Loucy (cell line): ENCODE data around the gene RAB39A.

ENCODE experiments used
- H2AFZ ChIP-seq: fragments of 200-600 bp; sonication (generic); 2 replicates; pipeline ENCODE4 v1.6.0; 2016; ENCODE audit warnings: antibody characterized with exemption, mild to moderate bottlenecking, low read length, moderate library complexity
- H3F3A ChIP-seq: fragments of 200-600 bp; 2 replicates; pipeline ENCODE4 v1.6.0; 2016; ENCODE audit warnings: antibody characterized with exemption, low read depth, mild to moderate bottlenecking
- H3K27me3 ChIP-seq: fragments of 200-600 bp; sonication (generic); 2 replicates; pipeline ENCODE4 v1.6.1; 2014; ENCODE audit warnings: low read length, mild to moderate bottlenecking; ENCODE audit not compliant: insufficient read depth, poor library complexity, severe bottlenecking
- H3K36me3 ChIP-seq: fragments of 200-600 bp; sonication (generic); 2 replicates; pipeline ENCODE4 v1.6.1; 2016; ENCODE audit warnings: low read length; ENCODE audit not compliant: insufficient read depth
- H3K4me1 ChIP-seq: fragments of 200-600 bp; sonication (generic); 2 replicates; pipeline ENCODE4 v1.5.1; 2014; ENCODE audit warnings: low read length, mild to moderate bottlenecking; ENCODE audit not compliant: insufficient read depth, poor library complexity, severe bottlenecking
- H3K4me2 ChIP-seq: fragments of 200-600 bp; sonication (generic); 2 replicates; pipeline ENCODE4 v1.6.0; 2014; ENCODE audit warnings: antibody characterized with exemption, low read length, low read depth, mild to moderate bottlenecking; ENCODE audit not compliant: poor library complexity, severe bottlenecking
- H3K4me3 ChIP-seq: fragments of 200-600 bp; sonication (generic); 2 replicates; pipeline ENCODE4 v1.5.1; 2014; ENCODE audit warnings: low read length, mild to moderate bottlenecking, mixed read lengths; ENCODE audit not compliant: poor library complexity, severe bottlenecking
- H3K79me2 ChIP-seq: fragments of 200-600 bp; sonication (generic); 2 replicates; pipeline ENCODE4 v1.6.1; 2014; ENCODE audit warnings: low read length; ENCODE audit not compliant: insufficient read depth
- H3K9ac ChIP-seq: fragments of 200-600 bp; sonication (generic); 2 replicates; pipeline ENCODE4 v1.6.0; 2014; ENCODE audit warnings: mild to moderate bottlenecking, low read depth, low read length, moderate library complexity; ENCODE audit not compliant: poor library complexity, severe bottlenecking
- H3K9me2 ChIP-seq: fragments of 200-600 bp; sonication (generic); replicated peaks from 2 replicates; pipeline ENCODE4 v1.6.1; 2016; ENCODE audit warnings: low read depth, low read length, mixed read lengths
- H3K9me3 ChIP-seq: fragments of 200-600 bp; sonication (generic); 2 replicates; pipeline ENCODE4 v1.6.1; 2014; ENCODE audit warnings: mild to moderate bottlenecking, antibody characterized with exemption, low read length, low read depth; ENCODE audit not compliant: insufficient read depth
- H4K20me1 ChIP-seq: fragments of 200-600 bp; sonication (generic); 2 replicates; pipeline ENCODE4 v1.6.0; 2014; ENCODE audit warnings: antibody characterized with exemption, low read length, mild to moderate bottlenecking; ENCODE audit not compliant: insufficient read depth, poor library complexity, severe bottlenecking
- EZH2phosphoT487 ChIP-seq: fragments of 200-600 bp; IDR thresholded peaks from 2 replicates; pipeline ENCODE4 v1.6.1; 2018; ENCODE audit warnings: antibody characterized with exemption, mild to moderate bottlenecking, moderate library complexity, borderline replicate concordance
- TF ChIP-seq, protein P1 (sequence below): fragments of 200-600 bp; sonication (generic); conservative IDR thresholded peaks from 2 replicates; pipeline ENCODE4 v1.5.1; 2014; ENCODE audit warnings: mild to moderate bottlenecking, antibody characterized with exemption, low read length

The RAB39A gene

GRCh38 chr11:108003623-108004022, 75.4 kb downstream of the RAB39A start:
- no peak overlapping the region for H3K4me2 ChIP-seq
- no peaks in the 10 kb centered on the region for H3F3A ChIP-seq
- H3K4me3 ChIP-seq, result no peak overlapping the region
- no peaks in the 10 kb centered on the region for H3K27me3 ChIP-seq
- no peak overlapping the region for H2AFZ ChIP-seq
- H3K36me3 ChIP-seq, result no peaks in the 10 kb centered on the region
- no peaks in the 10 kb centered on the region for H4K20me1 ChIP-seq
- H3K79me2 ChIP-seq, result no peaks in the 10 kb centered on the region
- no peaks in the 10 kb centered on the region for H3K9me2 ChIP-seq
- TF ChIP-seq, protein P1, sequence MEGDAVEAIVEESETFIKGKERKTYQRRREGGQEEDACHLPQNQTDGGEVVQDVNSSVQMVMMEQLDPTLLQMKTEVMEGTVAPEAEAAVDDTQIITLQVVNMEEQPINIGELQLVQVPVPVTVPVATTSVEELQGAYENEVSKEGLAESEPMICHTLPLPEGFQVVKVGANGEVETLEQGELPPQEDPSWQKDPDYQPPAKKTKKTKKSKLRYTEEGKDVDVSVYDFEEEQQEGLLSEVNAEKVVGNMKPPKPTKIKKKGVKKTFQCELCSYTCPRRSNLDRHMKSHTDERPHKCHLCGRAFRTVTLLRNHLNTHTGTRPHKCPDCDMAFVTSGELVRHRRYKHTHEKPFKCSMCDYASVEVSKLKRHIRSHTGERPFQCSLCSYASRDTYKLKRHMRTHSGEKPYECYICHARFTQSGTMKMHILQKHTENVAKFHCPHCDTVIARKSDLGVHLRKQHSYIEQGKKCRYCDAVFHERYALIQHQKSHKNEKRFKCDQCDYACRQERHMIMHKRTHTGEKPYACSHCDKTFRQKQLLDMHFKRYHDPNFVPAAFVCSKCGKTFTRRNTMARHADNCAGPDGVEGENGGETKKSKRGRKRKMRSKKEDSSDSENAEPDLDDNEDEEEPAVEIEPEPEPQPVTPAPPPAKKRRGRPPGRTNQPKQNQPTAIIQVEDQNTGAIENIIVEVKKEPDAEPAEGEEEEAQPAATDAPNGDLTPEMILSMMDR, result no peak
- TF ChIP-seq EZH2phosphoT487, result no peak
- H3K9ac ChIP-seq, result no peak overlapping the region
- no peaks in the 10 kb centered on the region for H3K9me3 ChIP-seq
- no peaks in the 10 kb centered on the region for H3K4me1 ChIP-seq

DNA sequence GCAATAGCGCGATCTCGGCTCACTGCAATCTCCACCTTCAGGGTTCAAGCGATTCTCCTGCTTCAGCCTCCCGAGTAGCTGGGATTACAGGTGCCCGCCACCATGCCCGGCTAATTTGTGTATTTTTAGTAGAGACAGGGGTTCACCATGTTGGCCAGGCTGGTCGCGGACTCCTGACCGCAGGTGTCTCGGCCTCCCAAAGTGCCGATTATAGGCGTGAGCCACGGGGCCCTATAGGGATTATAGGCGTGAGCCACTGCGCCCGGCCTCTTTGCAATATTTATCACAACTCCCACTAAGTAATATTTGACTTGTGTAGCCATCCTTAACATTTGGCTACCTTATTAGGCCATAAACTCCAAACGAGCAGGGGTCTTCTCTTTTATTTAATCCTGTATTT, 79.6 kb downstream of the RAB39A start:
- Histone ChIP-seq H3K9me2 (no peaks in the 10 kb centered on the region), H3K79me2 (peaks cover 41% of the 10 kb centered on the region), H3K4me2 (peak overlapping the region; percentile 97), H3F3A (no peaks in the 10 kb centered on the region), H3K4me1 (peaks cover 25% of the 10 kb centered on the region), H3K4me3 (no peak overlapping the region), H2AFZ (no peak overlapping the region), H3K36me3 (no peaks in the 10 kb centered on the region), H3K9ac (no peak overlapping the region), H3K9me3 (no peaks in the 10 kb centered on the region), H3K27me3 (no peaks in the 10 kb centered on the region), H4K20me1 (peaks cover 32% of the 10 kb centered on the region)
- TF ChIP-seq, protein P1, result no peak
- TF ChIP-seq EZH2phosphoT487, result no peak

- Histone ChIP-seq H3K9me2 (no peaks in the 10 kb centered on the region), H3K9ac (peak within 1 kb of the TSS; percentile 98), H3K4me3 (peak within 1 kb of the TSS; percentile 98), H3K27me3 (no peaks in the 10 kb centered on the region), H3K36me3 (no peaks in the 10 kb centered on the region), H3K9me3 (no peaks in the 10 kb centered on the region), H2AFZ (peak within 1 kb of the TSS; percentile 99), H4K20me1 (peaks cover 43% of the 10 kb centered on the region), H3K4me1 (peaks cover 35% of the 10 kb centered on the region), H3F3A (no peaks in the 10 kb centered on the region), H3K79me2 (peaks cover 51% of the 10 kb centered on the region), H3K4me2 (peak within 1 kb of the TSS; percentile 97)
- TF ChIP-seq EZH2phosphoT487, result no peak
- TF ChIP-seq, protein P1, result peak; percentile 77
These were observed 80.6 kb downstream of the RAB39A start, which contains the start of gene CUL5 for GRCh38 chr11:108008656-108009496. Gene CUL5 (plus strand): TSS chr11:108008898. CDS start chr11:108009349, 451 bp downstream.
